Measurements from ENCODE around the gene CCDC149. TPM values are rescaled to one million over a fixed set of nuclear protein-coding genes. Genes with fewer than 3 reads are reported as not detected.

Gene CCDC149
- total RNA-seq, 1 donor from 2014 or later, result 7.4 TPM

- DNase-seq (ENCODE audit: low read depth in 2 of 2), result no peak
Measured at GRCh38 chr4:24881508-24882196, 31.2 kb downstream of the CCDC149 start.

GRCh38 chr4:24880186-24880585, 32.7 kb downstream of the CCDC149 start:
- no peak for DNase-seq (ENCODE audit: low read depth in 2 of 2)

- no peak for DNase-seq (ENCODE audit: low read depth in 2 of 2)
Measured at GRCh38 chr4:24878636-24879016, 34.2 kb downstream of the CCDC149 start.

- no peak for DNase-seq (ENCODE audit: low read depth in 2 of 2)
Measured at GRCh38 chr4:24877868-24878635, 34.8 kb downstream of the CCDC149 start.

GRCh38 chr4:24876431-24876830, 36.4 kb downstream of the CCDC149 start:
- DNase-seq (ENCODE audit: low read depth in 2 of 2), result no peak

- DNase-seq (ENCODE audit: low read depth in 2 of 2), result no peak
Measured at GRCh38 chr4:24872720-24873119, 40.1 kb downstream of the CCDC149 start.

- no peak for DNase-seq (ENCODE audit: low read depth in 2 of 2)
Measured at GRCh38 chr4:24871210-24871609, 41.6 kb downstream of the CCDC149 start.

GRCh38 chr4:24867766-24868296, 45.0 kb downstream of the CCDC149 start:
- no peak for DNase-seq (ENCODE audit: low read depth in 2 of 2)

- DNase-seq (ENCODE audit: low read depth in 2 of 2), result no peak
Measured at GRCh38 chr4:24867251-24867650, 45.6 kb downstream of the CCDC149 start.

- DNase-seq (ENCODE audit: low read depth in 2 of 2), result no peak
Measured at GRCh38 chr4:24865401-24865800, 47.4 kb downstream of the CCDC149 start.

- no peak for DNase-seq (ENCODE audit: low read depth in 2 of 2)
Measured at GRCh38 chr4:24863799-24864198, 49.0 kb downstream of the CCDC149 start.

GRCh38 chr4:24862073-24862751, 50.6 kb downstream of the CCDC149 start:
- no peak for DNase-seq (ENCODE audit: low read depth in 2 of 2)

- peak in 1 of 2 donors; percentile 15 for DNase-seq (ENCODE audit: low read depth in 2 of 2)
Measured at GRCh38 chr4:24858550-24858949, 54.3 kb downstream of the CCDC149 start.

GRCh38 chr4:24858026-24858425, 54.8 kb downstream of the CCDC149 start:
- DNase-seq (ENCODE audit: low read depth in 2 of 2), result peak in 1 of 2 donors; percentile 61

- peak in 1 of 2 donors; percentile 13 for DNase-seq (ENCODE audit: low read depth in 2 of 2)
Measured at GRCh38 chr4:24856586-24856985, 56.3 kb downstream of the CCDC149 start.

- DNase-seq (ENCODE audit: low read depth in 2 of 2), result no peak
Measured at GRCh38 chr4:24855741-24856140, 57.1 kb downstream of the CCDC149 start.

GRCh38 chr4:24853142-24853541, 59.7 kb downstream of the CCDC149 start:
- DNase-seq (ENCODE audit: low read depth in 2 of 2), result peak in 1 of 2 donors; percentile 67

GRCh38 chr4:24850674-24851073, 62.2 kb downstream of the CCDC149 start:
- DNase-seq (ENCODE audit: low read depth in 2 of 2), result peak in 1 of 2 donors; percentile 80

- DNase-seq (ENCODE audit: low read depth in 2 of 2), result no peak
Measured at GRCh38 chr4:24849756-24850155, 63.1 kb downstream of the CCDC149 start.

- DNase-seq (ENCODE audit: low read depth in 2 of 2), result no peak
Measured at GRCh38 chr4:24849351-24849750, 63.5 kb downstream of the CCDC149 start.

GRCh38 chr4:24846716-24847115, 66.1 kb downstream of the CCDC149 start:
- DNase-seq (ENCODE audit: low read depth in 2 of 2), result no peak

- no peak for DNase-seq (ENCODE audit: low read depth in 2 of 2)
Measured at GRCh38 chr4:24845902-24846301, 66.9 kb downstream of the CCDC149 start.
